AG08396 (cell line): ENCODE data around the gene NPEPPS.
A peak's percentile ranks its signal among the peaks of the same experiment; 100 is the strongest.
"Not testable (repeated sequence)": the region's sequence is repeated elsewhere in the genome, so short reads cannot be mapped to it uniquely, and the experiment has no call there.

Experiments used
- DNase-seq: peaks from one replicate; pipeline ENCODE4 v3.0.0; 2012; ENCODE audit warnings: low spot score, mixed read lengths

The NPEPPS gene, protein sequence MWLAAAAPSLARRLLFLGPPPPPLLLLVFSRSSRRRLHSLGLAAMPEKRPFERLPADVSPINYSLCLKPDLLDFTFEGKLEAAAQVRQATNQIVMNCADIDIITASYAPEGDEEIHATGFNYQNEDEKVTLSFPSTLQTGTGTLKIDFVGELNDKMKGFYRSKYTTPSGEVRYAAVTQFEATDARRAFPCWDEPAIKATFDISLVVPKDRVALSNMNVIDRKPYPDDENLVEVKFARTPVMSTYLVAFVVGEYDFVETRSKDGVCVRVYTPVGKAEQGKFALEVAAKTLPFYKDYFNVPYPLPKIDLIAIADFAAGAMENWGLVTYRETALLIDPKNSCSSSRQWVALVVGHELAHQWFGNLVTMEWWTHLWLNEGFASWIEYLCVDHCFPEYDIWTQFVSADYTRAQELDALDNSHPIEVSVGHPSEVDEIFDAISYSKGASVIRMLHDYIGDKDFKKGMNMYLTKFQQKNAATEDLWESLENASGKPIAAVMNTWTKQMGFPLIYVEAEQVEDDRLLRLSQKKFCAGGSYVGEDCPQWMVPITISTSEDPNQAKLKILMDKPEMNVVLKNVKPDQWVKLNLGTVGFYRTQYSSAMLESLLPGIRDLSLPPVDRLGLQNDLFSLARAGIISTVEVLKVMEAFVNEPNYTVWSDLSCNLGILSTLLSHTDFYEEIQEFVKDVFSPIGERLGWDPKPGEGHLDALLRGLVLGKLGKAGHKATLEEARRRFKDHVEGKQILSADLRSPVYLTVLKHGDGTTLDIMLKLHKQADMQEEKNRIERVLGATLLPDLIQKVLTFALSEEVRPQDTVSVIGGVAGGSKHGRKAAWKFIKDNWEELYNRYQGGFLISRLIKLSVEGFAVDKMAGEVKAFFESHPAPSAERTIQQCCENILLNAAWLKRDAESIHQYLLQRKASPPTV

DNA sequence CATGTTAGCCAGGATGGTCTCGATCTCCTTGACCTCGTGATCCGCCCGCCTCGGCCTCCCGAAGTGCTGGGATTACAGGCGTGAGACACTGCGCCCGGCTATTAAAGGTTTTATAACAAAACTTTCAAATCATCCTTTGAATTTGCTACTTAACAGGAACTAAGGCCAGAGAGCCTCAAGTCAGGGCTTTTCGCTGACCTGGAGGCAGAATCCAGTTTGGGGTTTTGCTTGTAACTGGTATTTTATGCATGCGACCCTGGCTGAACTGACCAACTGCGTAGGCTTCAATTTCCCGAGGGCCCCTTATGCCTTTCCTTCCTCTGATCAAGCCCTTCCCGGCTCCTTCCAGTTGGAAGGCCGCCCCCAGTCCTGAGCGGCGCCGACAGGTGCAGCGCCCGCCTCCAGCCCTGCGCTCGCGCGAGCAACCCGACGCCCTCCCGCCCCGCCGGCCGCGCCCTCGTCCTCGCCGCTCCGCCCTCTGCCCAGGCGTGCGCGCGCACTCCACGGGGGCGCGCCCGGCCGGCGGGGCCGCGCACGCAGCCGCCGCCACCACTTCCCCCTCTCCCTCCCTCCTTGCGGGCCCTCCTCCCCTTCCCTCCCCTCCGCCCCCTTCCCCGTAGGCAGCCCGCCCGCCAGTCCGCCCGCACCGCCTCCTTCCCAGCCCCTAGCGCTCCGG, at the start of gene NPEPPS:
Gene NPEPPS, plus strand, starts transcription at position 552 of the 676 bp plus-strand sequence. CDS start 193 bp downstream, outside the sequence.
- DNase-seq: peak; percentile 89

DNA sequence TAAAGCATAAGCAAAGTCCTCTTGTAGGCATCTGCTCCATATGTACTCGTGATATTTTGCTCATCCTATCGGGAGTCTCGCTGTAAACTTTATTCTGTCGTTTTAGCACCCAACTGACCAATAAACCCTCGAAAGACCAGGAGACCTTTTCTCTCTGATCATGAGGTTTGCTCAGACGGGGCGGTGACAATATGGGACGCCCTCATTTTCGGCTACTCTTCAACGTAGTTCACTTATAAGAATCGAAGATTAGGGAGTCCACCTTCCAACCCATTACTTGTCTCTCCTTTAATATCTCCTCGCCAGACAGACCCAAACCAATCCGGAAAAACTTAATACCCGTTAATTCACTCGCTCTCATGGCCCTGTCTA, 39.1 kb upstream of the NPEPPS start:
- DNase-seq: not testable (repeated sequence)

DNA sequence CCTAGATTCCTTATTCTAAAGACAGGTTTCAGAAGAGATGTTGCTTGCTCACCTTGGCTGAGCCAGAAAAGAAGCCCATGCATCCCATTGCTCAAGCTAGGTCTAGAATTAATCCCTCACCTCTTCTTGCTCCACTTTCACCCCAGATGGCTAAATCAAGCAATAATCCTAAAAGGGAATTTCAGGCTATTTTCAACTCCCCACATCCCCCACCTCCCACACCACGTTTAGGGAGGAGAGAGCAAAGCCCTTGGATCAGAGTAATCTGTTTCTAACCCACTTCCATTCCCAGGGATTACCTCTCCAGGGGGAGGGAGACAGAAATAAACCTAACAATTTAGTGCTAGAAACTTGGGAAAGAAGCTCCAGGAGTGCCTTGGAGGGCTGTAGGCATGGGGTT, 31.8 kb upstream of the NPEPPS start:
- not testable (repeated sequence) for DNase-seq

DNA sequence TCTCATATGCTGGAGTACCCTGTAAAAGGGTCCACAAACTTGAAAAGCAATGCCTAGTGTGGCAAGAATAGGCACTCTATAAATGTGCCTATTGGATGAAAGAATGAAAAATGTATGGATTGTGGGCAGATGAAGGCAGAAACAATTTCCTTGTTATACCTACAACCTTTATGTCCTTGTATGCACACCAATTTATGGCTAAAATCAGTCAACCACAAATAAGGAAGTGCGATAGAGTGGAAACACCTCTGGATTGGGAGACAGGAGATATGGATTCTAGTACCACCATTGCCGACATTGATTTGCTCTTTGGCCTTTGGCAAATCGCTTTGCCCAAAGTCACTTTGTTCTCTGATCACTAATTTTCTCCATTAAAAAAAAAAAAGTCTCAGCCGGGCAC, 31.4 kb upstream of the NPEPPS start:
- DNase-seq: not testable (repeated sequence)

DNA sequence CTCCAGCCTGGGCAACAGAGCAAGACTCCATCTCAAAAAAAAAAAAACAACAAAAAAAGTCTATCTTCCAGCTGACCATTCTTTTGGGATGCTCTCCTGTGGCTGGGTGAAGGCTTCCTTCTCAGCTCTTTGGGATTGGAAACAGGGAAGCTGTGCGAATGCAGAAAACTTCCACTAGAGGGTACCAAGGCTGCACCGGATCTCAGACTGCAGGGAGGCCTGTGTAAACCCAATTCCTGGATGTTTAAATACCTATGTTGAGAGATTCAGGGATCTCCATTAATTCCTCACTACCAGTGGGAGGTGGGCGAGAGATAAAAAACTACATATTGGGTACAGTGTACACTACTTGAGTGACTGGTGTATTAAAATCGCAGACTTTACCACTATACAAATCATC, 30.3 kb upstream of the NPEPPS start:
- DNase-seq: not testable (repeated sequence)

DNA sequence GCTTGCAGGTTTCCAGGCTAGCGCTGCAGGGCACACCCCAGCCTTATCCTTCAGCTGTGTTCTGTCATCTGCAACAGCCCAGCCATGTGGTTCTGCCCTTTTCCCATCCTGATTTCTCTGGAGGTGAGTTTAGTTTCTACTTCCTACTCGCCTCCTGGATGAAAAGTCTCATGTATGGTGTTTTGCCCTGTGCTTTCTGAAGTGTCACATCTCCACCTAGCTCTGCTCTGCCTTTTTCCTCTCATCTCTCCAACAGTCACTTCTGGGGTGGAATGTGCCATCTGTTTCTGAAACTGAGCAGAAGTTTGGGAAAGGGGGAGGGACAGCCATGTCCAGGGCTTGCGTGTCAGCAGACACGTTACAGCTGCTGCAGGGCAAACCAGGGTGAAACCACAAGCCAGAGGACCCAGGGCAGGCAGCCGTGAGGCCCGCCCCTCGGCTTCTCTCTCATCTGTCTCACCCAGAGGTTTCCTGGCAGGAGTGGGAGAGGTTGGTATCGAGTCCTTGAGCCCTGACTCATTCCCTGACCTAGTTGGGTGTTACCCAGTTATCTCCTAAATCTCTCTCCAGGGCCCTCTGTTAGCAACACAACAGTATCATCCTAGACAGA, 28.7 kb upstream of the NPEPPS start:
- DNase-seq: peak; percentile 4

DNA sequence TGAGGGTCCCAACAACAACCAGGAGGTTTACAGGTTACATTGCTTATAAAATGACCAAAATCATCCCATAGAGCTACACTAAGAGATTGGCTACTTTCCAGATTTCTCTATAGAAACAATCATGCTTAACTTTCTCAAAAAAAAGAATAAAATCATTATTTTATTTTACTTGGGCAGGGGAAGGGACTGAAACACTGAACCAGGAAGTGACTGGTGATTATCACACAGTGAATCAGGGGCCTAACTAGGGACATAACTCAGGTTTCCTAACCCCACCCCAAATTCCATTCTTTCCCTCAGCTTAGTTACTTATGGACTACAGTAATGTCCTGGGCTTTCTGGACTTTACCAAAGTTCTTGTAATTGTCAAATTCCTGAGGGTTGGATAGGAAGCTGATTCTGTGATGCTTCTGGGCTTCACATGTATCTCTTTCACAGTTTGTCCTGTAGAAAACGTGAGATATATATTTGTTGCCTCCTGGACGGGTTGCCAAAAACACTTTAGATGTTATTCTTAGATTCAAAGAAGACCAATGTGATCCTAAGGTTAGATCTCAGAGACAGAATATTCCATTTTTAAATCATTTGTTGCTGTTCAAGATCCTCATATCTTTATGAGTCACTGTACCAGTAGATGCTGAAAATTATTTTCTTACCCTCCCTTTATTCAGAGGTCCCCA, 28.0 kb upstream of the NPEPPS start:
- DNase-seq: not testable (repeated sequence)

DNA sequence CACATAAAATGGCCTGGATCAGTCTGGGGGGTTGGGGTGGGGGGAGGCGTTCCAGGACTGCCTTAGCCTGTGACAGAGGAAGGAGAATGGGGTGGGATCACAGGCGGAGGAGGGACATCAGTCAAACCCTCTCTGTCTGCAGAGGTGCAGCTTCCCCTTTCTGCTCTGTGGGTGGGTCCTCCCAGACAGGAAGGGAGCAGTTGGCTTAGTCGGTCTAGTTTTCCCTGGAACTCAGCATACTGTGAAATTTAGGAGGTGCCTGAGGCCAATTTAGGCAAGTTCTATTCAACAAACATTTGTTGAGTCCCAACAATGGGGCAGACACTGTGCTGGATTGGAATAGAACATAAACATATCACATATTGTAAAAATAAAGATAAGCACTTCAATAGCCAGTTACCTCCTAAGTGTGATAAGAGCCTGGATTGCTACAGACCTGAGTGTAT, 19.2 kb upstream of the NPEPPS start:
- DNase-seq: not testable (repeated sequence)

DNA sequence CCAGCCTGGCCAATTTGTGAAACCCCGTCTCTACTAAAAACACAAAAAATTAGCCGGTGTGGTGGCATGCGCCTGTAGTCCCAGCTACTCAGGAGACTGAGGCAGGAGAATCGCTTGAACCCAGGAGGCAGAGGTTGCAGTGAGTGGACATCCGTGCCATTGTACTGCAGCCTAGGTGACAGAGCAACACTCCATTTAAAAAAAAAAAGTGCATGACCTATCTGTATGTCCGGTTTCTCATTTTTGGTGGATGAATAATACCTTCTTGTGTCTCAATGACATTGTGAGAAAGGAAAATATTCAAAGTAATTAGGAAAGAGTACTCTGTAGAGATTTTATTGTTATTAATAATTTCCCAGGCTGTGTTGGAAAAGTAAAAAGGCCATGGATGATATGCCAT, 17.6 kb upstream of the NPEPPS start:
- DNase-seq: not testable (repeated sequence)

DNA sequence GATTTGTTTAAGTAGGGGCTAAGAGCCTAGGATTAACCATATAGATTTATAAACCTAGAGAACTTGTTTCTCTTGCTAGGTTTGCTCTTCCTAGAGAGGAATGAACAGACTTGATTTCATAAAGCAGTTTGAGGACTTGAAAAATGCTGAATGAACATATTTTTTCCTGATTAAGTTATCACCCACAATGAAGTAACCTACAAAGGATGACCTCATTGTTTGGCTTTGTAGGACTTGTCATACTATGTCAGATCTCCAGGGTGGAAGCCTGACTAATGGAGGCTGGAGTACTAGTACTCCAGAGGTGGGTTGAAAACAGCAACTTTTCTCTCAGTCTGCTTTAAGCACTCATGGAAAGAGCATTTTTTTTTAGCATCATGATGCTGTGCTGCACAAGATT, 12.0 kb upstream of the NPEPPS start:
- not testable (repeated sequence) for DNase-seq

DNA sequence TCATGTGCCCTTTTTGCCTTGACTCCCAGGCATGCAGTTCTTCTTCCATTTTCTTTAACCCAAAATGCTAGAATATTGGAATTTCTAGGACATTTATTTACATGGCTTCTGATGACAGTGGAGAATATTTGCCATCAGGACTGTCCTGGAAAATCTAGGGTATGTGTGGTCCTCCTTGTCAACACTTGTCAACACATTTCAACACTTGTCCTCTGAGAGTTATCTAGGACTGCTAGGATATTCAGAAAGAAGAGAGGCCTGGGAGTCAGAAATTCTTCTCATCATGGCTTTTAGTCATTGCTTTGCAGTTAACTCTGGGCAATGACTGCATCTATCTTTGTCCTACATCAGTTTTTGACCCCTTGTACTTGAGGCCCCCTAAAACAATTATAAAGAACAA, 11.5 kb upstream of the NPEPPS start:
- not testable (repeated sequence) for DNase-seq

DNA sequence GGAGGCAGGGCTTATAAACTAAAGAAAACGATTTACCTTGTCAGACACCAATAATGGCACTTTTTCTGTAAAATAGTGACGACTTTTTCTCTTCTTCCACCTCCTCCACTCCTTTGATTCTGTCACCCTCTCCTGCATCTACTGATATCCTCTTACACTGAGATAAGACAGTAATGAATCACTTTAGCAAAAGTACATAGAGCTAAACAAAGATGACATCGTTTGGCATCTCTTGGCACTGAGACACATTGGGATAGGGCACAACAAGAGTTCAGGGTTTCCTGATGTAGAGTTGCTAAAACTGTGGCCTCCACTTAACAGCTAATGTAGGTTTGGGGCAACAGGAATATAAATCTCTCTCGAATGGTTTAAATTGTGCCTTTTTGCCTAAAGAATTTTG, 10.6 kb upstream of the NPEPPS start:
- not testable (repeated sequence) for DNase-seq

DNA sequence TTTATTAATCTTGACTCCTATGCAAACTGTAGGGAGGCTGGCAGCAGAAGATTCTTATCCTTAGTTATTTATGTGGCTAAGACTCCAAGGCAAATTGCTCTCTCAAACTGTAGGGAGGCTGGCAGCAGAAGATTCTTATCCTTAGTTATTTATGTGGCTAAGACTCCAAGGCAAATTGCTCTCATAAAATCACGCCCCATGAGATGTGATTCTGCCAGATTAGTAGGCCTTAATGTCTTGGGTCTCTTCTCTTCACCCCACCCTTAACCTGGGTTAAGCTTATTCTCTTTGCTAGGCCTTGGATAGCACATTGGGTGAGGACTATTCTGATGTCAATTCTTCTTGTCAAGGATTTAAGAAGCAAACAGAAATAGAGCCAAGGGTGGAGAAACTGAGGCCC, 9.5 kb upstream of the NPEPPS start:
- DNase-seq: not testable (repeated sequence)

DNA sequence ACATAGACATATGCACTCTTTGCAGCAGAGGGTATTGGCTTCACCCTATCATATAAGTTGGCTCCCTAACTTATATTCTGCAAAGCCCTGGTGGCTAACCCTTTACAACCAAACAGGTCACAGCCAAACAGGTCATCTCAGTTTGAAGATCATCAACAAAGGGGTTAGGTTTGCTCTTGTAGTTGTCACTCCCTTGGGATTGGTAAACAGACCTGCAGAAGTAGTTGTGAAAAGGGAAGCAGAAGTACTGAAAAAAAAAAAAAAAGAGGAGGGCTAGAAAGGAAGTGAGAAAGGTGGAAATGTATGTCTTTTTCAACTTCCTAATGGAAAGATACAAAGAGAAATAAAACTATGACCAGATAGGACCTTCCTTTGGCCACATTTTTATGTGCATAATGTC, 8.6 kb upstream of the NPEPPS start:
- not testable (repeated sequence) for DNase-seq

DNA sequence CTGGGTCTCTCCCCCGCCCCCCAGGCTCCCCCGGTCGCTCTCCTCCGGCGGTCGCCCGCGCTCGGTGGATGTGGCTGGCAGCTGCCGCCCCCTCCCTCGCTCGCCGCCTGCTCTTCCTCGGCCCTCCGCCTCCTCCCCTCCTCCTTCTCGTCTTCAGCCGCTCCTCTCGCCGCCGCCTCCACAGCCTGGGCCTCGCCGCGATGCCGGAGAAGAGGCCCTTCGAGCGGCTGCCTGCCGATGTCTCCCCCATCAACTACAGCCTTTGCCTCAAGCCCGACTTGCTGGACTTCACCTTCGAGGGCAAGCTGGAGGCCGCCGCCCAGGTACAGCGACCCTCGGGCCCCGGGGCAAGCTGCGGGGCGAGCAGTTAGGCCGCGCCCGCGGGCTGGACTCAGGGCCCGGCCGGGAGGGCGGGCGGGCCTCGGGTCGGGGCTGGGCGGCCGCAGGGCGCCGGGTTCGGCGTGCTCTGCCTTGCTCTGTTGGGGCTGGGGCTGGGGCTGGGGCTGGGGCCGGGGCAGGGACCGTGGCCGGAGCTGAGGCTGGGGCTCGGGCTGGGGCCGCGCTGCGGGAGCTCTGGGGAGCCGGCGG, 419 bp downstream of the NPEPPS start:
- DNase-seq: peak; percentile 5

DNA sequence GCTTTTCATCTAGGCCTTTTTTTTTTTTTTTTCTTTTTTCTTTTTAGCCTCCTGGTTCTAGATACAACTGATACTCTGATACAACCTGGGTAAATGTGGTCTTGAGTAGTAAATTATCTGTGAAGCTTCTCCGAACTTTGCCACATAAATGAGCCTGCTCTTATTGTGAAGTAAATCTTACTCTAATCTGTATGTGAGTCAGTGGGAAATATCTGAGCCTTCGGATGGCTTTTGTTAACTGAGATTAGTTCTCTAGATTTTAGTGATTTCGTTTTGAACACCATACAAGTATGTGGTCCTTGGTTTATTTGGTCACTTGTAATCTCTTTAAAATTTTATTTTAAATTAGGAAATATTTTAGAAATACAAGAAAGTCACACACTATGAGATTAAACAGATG, 8.2 kb downstream of the NPEPPS start:
- DNase-seq: not testable (repeated sequence)

DNA sequence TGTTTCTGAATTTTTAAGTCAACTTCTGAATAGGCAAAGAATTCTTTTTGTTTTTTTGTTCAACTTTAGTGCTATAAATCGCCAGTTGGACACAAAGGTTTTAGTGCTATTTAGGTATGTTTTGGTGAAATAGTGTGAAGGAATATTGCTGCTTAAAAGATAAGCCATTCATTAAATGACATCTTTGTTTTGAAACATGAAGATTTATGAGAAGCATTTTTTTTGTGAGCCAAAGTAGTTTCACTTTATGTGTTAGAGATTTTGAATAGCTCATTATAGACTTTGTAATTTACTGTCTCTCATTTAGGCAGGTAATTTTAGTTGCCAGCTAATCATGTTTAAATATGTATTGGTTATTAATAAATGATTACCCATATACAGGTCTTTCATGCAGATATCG, 10.8 kb downstream of the NPEPPS start:
- DNase-seq: not testable (repeated sequence)

DNA sequence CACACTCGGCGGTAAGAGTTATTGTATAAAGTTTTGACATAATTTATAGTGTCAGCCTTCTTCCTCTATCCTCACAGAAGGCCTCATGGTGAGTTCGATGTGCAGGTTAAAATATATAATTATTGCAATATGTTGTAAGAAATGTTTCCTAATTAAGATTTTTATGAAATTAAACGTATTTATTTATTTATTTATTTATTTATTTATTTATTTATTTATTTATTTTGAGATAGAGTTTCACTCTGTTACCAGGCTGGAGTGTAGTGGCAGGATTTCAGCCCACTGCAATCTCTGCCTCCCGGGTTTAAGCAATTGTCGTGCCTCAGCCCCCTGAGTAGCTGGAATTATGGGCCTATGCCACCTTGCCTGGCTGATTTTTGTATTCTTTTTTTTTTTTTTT, 13.4 kb downstream of the NPEPPS start:
- DNase-seq: not testable (repeated sequence)

DNA sequence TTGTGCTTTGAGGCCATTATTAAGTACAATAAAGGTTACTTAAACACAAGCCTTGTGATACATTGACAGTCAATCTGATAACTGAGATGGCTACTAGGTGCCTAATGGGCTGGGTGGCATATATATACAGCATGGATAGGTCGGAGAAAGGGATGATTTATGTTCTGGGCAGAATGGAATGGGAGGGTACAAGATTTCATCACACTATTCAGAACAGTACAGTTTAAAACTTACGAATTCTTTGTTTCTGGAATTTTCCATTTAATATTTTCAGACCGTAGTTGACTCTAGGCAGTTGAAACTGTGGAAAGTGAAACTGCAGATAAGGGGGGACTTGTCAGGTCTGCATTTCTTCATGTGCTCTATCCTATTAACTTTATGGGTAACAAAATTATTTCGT, 23.8 kb downstream of the NPEPPS start:
- DNase-seq: not testable (repeated sequence)

DNA sequence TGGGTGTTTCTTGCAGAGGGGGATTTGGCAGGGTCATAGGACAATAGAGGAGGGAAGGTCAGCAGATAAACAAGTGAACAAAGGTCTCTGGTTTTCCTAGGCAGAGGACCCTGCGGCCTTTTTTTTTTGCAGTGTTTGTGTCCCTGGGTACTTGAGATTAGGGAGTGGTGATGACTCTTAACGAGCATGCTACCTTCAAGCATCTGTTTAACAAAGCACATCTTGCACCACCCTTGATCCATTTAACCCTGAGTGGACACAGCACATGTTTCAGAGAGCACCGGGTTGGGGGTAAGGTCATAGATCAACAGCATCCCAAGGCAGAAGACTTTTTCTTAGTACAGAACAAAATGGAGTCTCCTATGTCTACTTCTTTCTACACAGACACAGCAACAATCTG, 25.2 kb downstream of the NPEPPS start:
- not testable (repeated sequence) for DNase-seq
